Left ventricle myocardium inferior (tissue), 1 donor: Measurements from ENCODE around the gene PRSS22. TPM values are rescaled to one million over a fixed set of nuclear protein-coding genes. Genes with fewer than 3 reads are reported as not detected.

Experiments used
- DNase-seq: peaks from one replicate; pipeline ENCODE4 v3.0.0-alpha.2; 2020
- H3K27ac ChIP-seq: fragments of 200-600 bp; replicated peaks from 2 replicates; pipeline ENCODE4 v1.8.0; 2021
- H3K27me3 ChIP-seq: fragments of 200-600 bp; 2 replicates; pipeline ENCODE4 v1.8.0; 2021; ENCODE audit warnings: low read depth
- H3K36me3 ChIP-seq: fragments of 200-600 bp; 2 replicates; pipeline ENCODE4 v1.8.0; 2021
- H3K4me1 ChIP-seq: fragments of 200-600 bp; 2 replicates; pipeline ENCODE4 v1.8.0; 2021
- H3K4me3 ChIP-seq: fragments of 200-600 bp; 2 replicates; pipeline ENCODE4 v1.8.0; 2021; ENCODE audit warnings: mild to moderate bottlenecking, moderate library complexity
- H3K9me3 ChIP-seq: fragments of 200-600 bp; replicated peaks from 2 replicates; pipeline ENCODE4 v1.8.0; 2021
- CTCF ChIP-seq: fragments of 200-600 bp; IDR thresholded peaks from 2 replicates; pipeline ENCODE4 v1.8.0; 2021; ENCODE audit warnings: antibody characterized with exemption, mild to moderate bottlenecking, borderline replicate concordance
- intact Hi-C: fragments of 100-400 bp; cut with micrococcal nuclease; formaldehyde crosslinking; loops from one replicate; pipeline ENCODE4 v1.11.0; 2022
- total RNA-seq: library from RNA; stranded (reverse); fragmentation: NEBNext Ultra II Directional; extraction: Animal tissue kit (Norgen Biotek cat#: 25700); gene quantifications from one replicate; pipeline ENCODE4 v1.2.1, GENCODE V29; 2021
- donor health status: DM: no; HTN: yes; CAD: no; lungs with severe emphysema.

Gene PRSS22
- total RNA-seq, 1 donor from 2014 or later: not detected

DNA sequence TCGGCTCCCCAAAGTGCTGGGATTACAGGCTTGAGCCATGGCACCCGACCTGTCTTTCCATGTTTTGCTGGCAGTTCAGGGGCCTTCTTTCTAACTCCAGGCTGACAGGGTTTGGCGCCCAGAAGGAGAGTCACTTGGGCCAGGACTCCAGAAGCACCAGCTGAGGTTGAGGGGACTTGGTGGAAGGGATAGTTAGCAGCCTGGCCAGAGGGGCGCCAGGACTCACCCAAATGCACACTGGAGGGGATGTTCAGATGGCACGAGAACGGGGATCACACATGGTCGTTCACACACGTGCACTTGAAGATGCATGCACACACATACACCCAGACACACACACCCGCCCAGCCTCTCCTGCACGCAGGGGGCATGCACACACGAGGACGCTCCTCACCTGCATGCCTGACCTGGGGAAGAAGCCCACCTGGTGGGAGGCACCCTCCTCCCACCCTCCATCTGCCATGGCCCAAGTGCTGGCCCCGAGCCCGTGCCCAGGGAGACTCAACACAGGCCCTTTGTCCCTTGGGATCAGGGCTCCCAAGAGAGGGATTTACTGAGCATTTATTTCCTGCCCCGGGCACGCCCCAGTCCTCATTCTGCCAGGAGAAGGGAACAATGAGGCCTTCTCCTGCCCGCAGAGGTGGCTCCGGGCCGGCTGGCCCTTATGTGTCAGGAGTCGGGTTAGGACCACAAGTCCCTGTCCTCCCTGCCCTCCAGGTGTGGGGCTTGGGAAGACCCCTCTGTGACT is 43.2 kb downstream of the PRSS22 start:
- intact Hi-C loops: no loop called here
- DNase-seq: no peak
- no peak for TF ChIP-seq CTCF
- Histone ChIP-seq H3K9me3 (no peaks in the 10 kb centered on the region), H3K4me3 (no peak overlapping the region), H3K36me3 (no peaks in the 10 kb centered on the region), H3K4me1 (peaks cover 7% of the 10 kb centered on the region), H3K27ac (no peak overlapping the region), H3K27me3 (peaks cover 92% of the 10 kb centered on the region)

DNA sequence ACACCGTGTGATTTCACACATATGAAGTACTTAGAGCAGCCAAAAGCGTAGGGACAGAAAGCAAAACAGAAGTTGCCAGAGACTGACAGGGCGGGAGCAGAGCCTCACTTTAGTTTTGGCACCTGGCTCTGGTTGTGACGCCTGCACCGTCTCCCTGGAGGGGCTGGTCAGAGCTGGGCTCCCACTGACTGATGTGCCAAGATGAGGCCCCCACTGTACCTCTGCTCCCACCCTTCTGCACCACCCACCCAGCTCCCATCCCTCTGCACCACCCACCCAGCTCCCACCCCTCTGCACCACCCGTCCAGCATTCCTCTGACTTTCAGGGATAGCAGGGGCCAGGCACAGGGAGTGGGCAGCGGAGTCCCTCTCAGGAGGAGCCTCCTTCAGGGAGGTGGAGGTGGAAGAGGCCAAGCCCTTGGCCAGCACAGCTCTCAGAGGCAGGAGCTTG is 44.2 kb downstream of the PRSS22 start:
- Histone ChIP-seq H3K27ac (no peak overlapping the region), H3K9me3 (no peaks in the 10 kb centered on the region), H3K4me3 (no peak overlapping the region), H3K36me3 (no peaks in the 10 kb centered on the region), H3K27me3 (peaks cover 82% of the 10 kb centered on the region), H3K4me1 (peaks cover 7% of the 10 kb centered on the region)
- TF ChIP-seq CTCF: no peak
- DNase-seq: no peak
- intact Hi-C loops: no loop called here

DNA sequence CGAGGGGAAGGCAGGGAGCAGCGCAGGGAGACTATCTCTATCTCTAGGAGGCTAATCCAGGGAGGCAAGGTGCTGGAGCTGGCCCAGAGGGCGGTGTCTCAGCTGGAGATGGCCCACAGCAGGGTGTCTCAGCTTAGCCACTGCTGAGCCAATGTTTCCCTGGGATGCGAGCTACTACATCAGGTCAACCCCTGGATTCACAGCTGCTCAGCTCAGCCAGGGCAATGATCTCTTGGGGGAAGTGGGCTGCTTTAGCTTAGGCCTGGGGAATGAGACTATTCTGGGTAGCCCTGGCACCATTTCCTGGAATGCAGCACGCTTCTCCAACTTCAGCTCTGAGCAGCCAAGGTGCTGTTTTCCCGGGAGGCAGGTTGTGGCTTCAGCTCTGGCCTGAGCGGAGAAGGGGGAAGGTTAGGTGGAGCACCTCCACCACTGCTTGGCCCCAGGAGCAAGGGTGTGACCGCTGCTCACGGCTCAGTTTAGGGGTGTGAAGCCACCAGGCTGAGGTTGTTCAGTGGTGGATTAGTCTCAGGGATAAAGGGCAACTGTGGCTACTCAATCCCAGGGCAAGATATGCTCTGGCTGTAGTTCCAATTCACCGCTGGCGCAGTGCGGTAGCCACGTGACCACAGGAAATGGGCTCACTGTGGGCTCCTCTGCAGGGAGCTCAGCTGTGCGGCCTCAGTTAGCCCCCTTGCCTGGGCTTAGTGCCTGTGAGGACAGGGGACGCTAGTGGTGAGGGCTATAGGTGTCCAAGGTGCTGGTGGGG is 46.1 kb downstream of the PRSS22 start:
- Histone ChIP-seq H3K9me3 (no peaks in the 10 kb centered on the region), H3K4me3 (no peak overlapping the region), H3K36me3 (no peaks in the 10 kb centered on the region), H3K27me3 (peaks cover 79% of the 10 kb centered on the region), H3K27ac (no peak overlapping the region), H3K4me1 (peaks cover 7% of the 10 kb centered on the region)
- no peak for DNase-seq
- intact Hi-C loops: no loop called here
- TF ChIP-seq CTCF: no peak

GRCh38 chr16:2810651-2811050 is 47.3 kb downstream of the PRSS22 start:
- Histone ChIP-seq H3K4me3 (no peak overlapping the region), H3K4me1 (peaks cover 7% of the 10 kb centered on the region), H3K27ac (no peak overlapping the region), H3K36me3 (no peaks in the 10 kb centered on the region), H3K27me3 (peaks cover 79% of the 10 kb centered on the region), H3K9me3 (no peaks in the 10 kb centered on the region)
- DNase-seq: no peak
- no peak for TF ChIP-seq CTCF
- intact Hi-C loops: no loop called here

DNA sequence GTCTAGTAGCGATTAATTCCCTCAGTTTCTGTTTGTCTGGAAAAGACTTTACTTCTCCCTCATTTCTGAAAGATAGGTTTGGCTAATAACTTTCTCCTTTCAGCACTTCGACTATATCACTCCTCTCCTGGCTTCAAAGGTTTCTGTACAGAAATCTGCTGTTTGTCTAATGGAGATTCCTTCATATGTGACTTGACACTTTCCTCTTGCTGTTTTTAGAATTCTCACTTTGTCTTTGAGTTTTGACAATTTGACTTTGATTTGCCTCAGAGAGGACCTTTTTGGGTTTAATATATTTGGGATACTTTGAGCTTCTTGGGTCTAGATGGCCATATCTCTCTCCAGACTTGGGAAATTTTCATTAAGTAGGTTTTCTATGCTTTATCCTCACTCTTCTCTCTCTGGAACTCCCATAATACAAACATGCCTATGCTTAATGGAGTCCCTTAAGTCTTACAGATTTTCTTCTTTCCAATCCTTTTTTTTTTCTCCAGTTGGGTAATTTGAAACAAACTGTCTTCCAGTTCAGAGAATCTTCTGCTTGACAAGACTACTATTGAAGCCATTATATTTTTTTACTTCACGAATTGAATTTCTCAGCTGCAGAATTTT is 48.7 kb downstream of the PRSS22 start:
- Histone ChIP-seq H3K4me1 (peaks cover 7% of the 10 kb centered on the region), H3K27ac (no peak overlapping the region), H3K9me3 (peaks cover 9% of the 10 kb centered on the region), H3K4me3 (no peak overlapping the region), H3K36me3 (no peaks in the 10 kb centered on the region), H3K27me3 (peaks cover 79% of the 10 kb centered on the region)
- TF ChIP-seq CTCF: no peak
- no peak for DNase-seq
- intact Hi-C loops: no loop called here
